ENCODE measurements around the gene MAPK8IP2.

MAPK8IP2 gene

DNA sequence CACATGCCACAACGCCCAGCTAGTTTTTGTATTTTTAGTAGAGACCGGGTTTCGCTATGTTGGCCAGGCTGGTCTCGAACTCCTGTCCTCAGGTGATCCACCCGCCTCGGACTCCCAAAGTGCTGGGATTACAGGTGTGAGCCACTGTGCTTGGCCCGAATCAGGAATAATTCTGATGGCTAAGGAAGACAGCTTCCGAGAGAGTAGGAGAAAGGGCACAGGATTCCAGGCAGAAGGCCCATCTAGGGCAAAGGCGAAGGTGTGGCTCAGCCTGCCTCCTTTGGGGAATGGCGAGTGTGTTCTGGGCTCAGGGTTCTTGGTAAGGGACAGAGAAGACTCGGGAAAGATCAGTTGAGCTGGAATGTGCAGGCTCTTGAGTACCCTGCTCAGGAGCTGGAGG, 36.3 kb upstream of the MAPK8IP2 start:
- TF ChIP-seq POLR2AphosphoS5 (IDR thresholded peaks at IDR 0.05; ENCODE audit: low read depth, low read length): no peak
- TF ChIP-seq TAF1 (IDR thresholded peaks at IDR 0.05; ENCODE audit: borderline replicate concordance, insufficient read depth, low read length): no peak
- no peak for TF ChIP-seq SIN3A (IDR thresholded peaks at IDR 0.05; ENCODE audit: borderline replicate concordance, insufficient read depth, low read length)
- TF ChIP-seq, protein P1, sequence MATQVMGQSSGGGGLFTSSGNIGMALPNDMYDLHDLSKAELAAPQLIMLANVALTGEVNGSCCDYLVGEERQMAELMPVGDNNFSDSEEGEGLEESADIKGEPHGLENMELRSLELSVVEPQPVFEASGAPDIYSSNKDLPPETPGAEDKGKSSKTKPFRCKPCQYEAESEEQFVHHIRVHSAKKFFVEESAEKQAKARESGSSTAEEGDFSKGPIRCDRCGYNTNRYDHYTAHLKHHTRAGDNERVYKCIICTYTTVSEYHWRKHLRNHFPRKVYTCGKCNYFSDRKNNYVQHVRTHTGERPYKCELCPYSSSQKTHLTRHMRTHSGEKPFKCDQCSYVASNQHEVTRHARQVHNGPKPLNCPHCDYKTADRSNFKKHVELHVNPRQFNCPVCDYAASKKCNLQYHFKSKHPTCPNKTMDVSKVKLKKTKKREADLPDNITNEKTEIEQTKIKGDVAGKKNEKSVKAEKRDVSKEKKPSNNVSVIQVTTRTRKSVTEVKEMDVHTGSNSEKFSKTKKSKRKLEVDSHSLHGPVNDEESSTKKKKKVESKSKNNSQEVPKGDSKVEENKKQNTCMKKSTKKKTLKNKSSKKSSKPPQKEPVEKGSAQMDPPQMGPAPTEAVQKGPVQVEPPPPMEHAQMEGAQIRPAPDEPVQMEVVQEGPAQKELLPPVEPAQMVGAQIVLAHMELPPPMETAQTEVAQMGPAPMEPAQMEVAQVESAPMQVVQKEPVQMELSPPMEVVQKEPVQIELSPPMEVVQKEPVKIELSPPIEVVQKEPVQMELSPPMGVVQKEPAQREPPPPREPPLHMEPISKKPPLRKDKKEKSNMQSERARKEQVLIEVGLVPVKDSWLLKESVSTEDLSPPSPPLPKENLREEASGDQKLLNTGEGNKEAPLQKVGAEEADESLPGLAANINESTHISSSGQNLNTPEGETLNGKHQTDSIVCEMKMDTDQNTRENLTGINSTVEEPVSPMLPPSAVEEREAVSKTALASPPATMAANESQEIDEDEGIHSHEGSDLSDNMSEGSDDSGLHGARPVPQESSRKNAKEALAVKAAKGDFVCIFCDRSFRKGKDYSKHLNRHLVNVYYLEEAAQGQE (IDR thresholded peaks at IDR 0.05; ENCODE audit: insufficient read depth in 1 of 2, low read depth in 2 of 2, low read length in 2 of 2): no peak
- no peak for TF ChIP-seq FOXP2 (optimal IDR thresholded peaks at IDR 0.05; ENCODE audit: borderline replicate concordance, extremely low read depth, extremely low read length, insufficient read depth)

DNA sequence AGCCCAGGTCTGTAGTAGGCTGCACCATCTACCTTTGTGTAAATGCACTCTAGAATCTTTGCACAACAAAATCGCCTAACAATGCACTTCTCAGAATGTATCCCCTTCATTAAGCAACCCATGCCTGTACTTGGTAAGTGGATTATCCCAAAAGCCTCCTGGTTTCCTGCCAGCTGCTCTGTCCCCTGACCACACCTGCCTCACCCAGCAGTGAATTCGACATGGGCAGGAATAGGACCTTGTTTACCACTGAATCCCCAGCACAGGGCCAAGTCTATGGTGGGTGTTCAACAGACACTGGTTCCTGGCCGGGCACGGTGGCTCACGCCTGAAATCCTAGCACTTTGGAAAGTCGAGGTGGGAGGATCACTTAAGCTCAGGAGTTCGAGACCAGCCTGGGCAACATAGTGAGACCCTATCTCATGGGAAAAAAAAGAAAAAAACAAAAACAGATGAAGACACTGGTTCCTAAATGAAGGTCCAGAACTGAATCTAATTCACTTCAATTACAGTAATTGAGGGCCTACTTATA, 32.8 kb upstream of the MAPK8IP2 start:
- TF ChIP-seq POLR2AphosphoS5 (IDR thresholded peaks at IDR 0.05; ENCODE audit: low read depth, low read length): no peak
- TF ChIP-seq, protein P1 (IDR thresholded peaks at IDR 0.05; ENCODE audit: insufficient read depth in 1 of 2, low read depth in 2 of 2, low read length in 2 of 2): no peak
- no peak for TF ChIP-seq FOXP2 (optimal IDR thresholded peaks at IDR 0.05; ENCODE audit: borderline replicate concordance, extremely low read depth, extremely low read length, insufficient read depth)
- TF ChIP-seq SIN3A (IDR thresholded peaks at IDR 0.05; ENCODE audit: borderline replicate concordance, insufficient read depth, low read length): no peak
- no peak for TF ChIP-seq TAF1 (IDR thresholded peaks at IDR 0.05; ENCODE audit: borderline replicate concordance, insufficient read depth, low read length)

DNA sequence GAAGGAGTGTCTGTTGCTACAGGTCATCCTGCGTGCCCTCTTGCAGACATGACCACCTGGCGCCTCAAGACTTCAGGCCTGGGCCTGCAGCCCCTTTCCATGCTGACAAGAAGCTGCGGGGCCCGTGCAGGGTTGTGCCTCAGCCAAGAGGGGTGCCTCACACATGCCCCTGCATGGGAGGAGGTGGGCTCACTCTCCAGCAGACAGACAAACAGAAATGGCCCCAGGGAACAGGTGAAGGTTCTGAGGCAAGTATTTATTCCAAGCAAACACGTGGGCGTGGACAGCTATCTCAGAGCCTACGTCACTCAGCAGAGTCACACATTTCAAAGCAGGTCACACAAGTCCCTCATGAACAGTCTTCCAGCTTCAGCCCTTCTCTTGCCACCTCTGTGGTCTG, 32.0 kb upstream of the MAPK8IP2 start:
- TF ChIP-seq FOXP2 (optimal IDR thresholded peaks at IDR 0.05; ENCODE audit: borderline replicate concordance, extremely low read depth, extremely low read length, insufficient read depth): no peak

DNA sequence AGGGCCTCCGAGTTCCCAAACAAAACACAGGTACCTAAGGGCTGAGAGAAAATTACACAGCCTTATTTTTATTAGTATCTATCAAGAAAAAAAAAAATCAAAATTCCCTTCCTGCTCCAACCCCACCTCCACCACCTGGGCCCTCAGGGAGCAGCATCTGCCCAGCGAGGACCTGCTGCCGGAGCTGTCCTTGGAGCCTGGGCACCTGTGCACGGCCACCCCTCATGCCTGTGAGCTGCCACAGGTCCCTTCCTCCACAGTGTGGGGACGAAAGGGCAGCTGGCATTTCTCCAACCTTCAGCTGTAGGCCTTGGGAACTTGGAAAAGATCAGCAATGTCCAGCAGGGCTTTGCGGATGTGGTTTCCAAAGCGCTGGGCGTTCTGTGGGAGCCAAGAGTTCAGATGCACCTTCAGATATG, 31.5 kb upstream of the MAPK8IP2 start:
- TF ChIP-seq SIN3A (IDR thresholded peaks at IDR 0.05; ENCODE audit: borderline replicate concordance, insufficient read depth, low read length) (no peak), POLR2AphosphoS5 (IDR thresholded peaks at IDR 0.05; ENCODE audit: low read depth, low read length) (no peak)

DNA sequence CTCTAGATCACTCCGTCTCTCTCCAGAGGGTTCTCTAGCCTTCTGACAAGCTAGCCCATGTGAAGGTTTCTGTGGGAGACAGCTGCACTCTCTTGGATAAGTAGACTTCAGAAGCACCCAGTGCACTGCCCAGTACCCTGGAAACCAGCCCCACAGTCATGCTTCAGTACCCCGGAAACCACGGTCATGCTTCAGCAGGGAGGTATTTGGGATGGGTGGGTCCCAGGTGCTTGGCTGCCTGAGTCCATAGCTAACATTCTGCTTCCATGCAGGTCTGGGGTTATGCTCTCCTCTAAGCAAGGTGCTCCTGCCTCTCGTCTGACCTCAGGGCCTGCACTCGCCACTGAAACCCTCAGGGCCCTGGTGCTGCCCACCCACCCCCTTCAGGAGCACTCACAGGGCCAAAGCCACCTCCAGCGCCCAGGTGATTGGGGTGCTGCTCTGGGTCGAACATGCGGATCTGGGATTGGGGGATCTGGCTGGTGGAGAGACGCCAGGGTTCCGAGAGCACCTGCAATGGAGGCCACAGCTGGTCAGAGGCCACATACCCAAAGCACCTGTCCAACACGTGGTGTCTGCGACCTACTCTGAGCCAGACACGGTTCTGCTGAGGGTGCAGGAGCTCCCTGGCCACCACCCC, 30.6 kb upstream of the MAPK8IP2 start:
- TF ChIP-seq FOXP2 (optimal IDR thresholded peaks at IDR 0.05; ENCODE audit: borderline replicate concordance, extremely low read depth, extremely low read length, insufficient read depth) (no peak), TAF1 (IDR thresholded peaks at IDR 0.05; ENCODE audit: borderline replicate concordance, insufficient read depth, low read length) (no peak)

DNA sequence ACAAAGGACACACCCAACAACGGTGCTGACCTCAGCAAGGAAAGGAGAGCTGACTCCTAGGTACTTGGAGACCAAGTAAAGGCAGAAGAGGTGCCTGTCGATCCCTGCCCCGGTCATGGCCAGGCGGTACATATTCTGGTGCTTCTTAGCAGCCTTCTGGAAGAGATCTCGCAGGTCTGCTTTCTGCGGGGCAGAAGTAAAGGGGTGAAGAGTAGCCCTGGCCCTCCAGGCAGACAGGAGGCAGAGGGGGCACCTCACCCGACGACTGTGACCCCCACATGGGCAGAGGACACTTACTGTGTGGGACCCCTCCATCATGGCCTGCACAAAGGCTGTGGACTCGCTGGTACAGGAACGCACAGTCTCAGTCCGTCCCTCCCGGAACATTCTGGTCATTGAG, 29.7 kb upstream of the MAPK8IP2 start:
- no peak for TF ChIP-seq SIN3A (IDR thresholded peaks at IDR 0.05; ENCODE audit: borderline replicate concordance, insufficient read depth, low read length)
- TF ChIP-seq, protein P1 (IDR thresholded peaks at IDR 0.05; ENCODE audit: insufficient read depth in 1 of 2, low read depth in 2 of 2, low read length in 2 of 2): no peak
- no peak for TF ChIP-seq FOXP2 (optimal IDR thresholded peaks at IDR 0.05; ENCODE audit: borderline replicate concordance, extremely low read depth, extremely low read length, insufficient read depth)
- TF ChIP-seq TAF1 (IDR thresholded peaks at IDR 0.05; ENCODE audit: borderline replicate concordance, insufficient read depth, low read length): no peak
- no peak for TF ChIP-seq POLR2AphosphoS5 (IDR thresholded peaks at IDR 0.05; ENCODE audit: low read depth, low read length)
